Fibroblast of the conjunctiva (primary cell): ENCODE data around the gene PSMD9.
"Not testable (repeated sequence)": the region's sequence is repeated elsewhere in the genome, so short reads cannot be mapped to it uniquely, and the experiment has no call there.

ENCODE experiments used
- DNase-seq: peaks from one replicate; pipeline ENCODE4 v3.0.0-alpha.2; 2010; ENCODE audit warnings: low read depth

PSMD9 gene

GRCh38 chr12:121925358-121925695 lies 36.7 kb downstream of the PSMD9 start:
- DNase-seq = no peak

GRCh38 chr12:121926874-121927706 lies 38.5 kb downstream of the PSMD9 start:
- no peak for DNase-seq

- DNase-seq = no peak
Observed at GRCh38 chr12:121927813-121928212, 39.2 kb downstream of the PSMD9 start.

GRCh38 chr12:121929545-121929944 lies 41.0 kb downstream of the PSMD9 start:
- DNase-seq = not testable (repeated sequence)

DNA sequence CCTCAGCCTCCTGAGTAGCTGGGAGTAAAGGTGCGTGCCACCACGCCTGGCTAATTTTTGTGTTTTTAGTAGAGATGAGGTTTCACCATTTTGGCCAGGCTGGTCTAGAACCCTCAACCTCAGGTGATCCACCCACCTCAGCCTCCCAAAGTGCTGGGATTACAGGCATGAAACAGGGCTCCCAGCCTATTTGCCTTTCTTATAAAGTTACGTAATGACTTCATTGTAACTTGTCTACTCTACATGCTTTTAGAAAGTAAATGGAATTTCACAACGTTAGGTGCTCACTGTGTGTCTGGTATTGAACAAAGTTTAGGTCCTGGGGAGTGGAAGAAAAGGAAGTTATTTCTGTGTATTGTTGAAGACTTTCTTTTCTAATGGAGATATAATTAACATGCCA lies 42.3 kb downstream of the PSMD9 start:
- DNase-seq = no peak

DNA sequence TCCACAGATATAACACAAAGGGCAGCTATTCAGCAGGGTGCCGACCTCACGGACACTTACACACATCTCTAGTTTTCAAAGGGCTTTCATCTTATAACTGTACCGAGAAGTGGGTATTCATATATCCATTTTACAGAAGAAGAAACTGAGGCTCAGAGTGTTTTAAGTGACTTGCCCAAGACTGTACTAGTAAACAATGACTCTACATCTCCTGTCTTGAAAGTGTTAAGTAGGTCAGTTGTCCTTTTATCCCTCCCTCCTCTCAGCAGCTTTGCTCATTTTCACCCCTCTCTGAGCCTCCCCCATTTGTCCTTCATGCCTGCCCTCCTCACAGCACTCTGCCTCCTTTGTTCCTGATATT lies 43.6 kb downstream of the PSMD9 start:
- no peak for DNase-seq

DNA sequence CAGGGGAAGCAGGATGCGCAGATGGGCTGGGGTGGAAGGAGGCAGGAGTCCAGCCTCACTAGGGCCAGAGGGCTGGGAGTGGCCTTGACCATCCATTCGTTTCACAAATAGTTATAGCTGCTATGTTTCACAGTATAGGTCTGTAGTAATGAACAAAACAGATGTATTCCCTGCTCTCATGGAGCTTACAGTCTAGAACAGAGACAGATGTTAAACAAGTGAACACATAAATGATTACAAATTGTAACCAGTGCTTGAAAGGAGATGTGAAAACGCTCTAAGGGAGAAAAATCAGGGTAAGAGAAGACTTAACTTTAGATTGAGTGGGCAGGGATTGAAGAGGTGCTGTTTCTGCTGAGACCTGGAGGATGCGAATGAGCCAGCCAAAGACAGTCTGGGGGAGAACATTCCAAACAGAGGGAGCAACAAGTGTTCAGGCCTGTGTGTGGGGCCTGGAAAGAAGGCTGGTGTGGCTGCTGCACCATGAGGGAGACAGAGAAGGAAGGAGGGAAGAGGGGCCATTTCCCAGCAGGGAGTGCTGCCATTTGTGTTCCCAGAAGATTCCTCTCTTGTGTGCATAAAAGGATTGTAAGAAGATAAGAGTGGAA lies 44.4 kb downstream of the PSMD9 start:
- no peak for DNase-seq

GRCh38 chr12:121933522-121934308 lies 45.1 kb downstream of the PSMD9 start:
- DNase-seq = no peak

- DNase-seq = no peak
Observed at GRCh38 chr12:121934309-121934664, 45.7 kb downstream of the PSMD9 start.

GRCh38 chr12:121937654-121938053 lies 49.1 kb downstream of the PSMD9 start:
- DNase-seq = no peak

GRCh38 chr12:121939186-121939585 lies 50.6 kb downstream of the PSMD9 start:
- no peak for DNase-seq

DNA sequence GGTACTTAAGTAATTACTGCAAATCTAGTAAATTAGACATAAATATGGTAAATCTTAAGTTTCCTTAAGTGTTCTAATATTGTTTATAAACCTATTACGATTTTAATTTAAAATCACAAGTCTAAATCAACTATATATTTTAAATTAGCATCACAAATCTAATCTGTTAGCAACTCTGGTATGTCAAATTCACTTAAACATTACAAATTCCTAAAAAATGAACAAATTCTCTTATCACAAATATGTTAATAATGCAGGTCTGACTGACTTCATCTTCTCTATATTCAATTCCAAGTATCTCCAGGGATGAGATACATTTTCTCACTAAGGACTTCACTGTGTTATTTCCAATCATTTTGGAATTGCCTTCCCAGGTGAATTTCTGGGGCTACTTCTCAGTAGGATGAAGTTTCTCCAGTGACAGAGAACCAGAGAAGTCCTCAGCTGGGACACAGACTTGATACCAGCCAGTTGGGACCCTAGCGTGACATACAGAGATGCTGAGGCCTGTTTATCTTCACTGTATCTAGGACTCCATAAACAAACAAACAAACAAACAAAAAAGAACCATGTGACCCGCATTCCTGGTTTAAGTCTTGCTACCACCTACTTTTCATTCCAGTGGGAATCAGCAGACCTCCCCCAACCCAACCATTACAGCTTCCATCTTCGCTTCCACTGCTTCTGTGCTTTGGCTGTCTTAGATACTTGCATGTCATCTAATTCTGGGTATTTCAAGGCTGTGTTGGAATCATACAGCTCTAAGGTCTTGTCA lies 51.6 kb downstream of the PSMD9 start:
- DNase-seq = no peak

DNA sequence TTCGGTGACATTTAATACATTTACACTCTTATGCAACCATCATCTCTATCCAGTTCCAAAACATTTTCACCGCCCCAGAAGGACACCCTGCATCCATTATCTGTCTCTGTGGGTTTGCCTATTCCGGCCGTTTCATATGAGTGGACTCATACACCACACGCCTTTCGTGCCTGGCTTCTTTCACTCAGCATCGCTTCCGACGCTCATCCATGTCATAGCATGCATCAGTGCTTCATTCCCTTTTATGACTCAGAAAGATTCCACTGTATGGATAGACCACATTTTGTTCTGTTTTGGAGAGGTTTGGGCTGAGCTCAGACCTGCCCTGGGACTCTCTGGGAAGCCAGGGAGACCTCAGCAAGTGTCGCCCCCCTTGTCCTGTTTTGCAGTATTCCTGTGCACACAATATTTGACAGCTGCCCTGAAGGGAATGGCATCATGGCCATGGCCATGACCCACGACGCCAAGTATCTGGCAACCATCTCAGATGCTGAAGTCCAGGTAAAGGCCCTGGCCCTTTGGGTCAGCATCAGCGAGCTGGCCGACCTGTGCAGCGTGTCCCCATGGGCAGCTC lies 53.6 kb downstream of the PSMD9 start:
- DNase-seq = no peak

DNA sequence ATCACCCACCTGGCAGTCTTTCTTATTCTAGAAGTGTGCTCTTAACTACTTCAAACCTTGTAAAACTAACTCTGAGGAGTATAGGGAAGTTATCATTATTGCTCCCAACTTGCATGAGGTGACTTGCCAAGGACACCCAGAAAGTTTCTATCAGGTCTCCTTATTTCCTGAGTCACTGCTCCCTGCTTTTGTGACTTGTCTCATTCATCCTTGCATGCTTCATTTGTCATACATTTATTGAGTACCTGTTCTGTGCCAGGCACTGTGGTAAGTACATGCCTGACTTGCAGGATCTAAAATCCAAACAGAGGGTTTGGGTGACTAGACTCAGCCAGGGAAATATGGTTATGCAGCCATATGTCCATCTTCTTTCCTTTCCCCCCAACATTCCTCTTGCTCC lies 55.3 kb downstream of the PSMD9 start:
- DNase-seq = no peak

GRCh38 chr12:121946313-121947025 lies 57.9 kb downstream of the PSMD9 start:
- no peak for DNase-seq

DNA sequence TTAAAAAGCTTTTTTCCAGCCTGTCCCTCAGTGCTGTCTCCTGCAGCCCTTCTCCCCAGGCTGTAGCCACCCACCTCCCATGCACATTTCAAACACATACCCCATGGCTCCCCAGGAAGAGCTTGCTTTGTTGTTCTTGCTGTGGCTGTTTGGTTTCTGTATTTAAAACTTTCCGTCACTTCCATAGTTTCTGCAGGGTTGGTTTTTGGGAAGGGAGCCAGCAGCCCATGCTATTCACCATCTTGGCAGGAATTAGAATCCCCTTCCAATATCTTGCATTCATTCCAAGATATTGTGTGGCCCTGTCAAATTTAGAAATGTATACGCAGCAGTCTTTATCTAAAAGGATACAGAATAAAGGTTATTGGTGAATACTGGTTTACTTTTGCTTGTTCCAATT lies 59.4 kb downstream of the PSMD9 start:
- DNase-seq = no peak

GRCh38 chr12:121949648-121950397 lies 61.2 kb downstream of the PSMD9 start:
- DNase-seq = peak; percentile 75

DNA sequence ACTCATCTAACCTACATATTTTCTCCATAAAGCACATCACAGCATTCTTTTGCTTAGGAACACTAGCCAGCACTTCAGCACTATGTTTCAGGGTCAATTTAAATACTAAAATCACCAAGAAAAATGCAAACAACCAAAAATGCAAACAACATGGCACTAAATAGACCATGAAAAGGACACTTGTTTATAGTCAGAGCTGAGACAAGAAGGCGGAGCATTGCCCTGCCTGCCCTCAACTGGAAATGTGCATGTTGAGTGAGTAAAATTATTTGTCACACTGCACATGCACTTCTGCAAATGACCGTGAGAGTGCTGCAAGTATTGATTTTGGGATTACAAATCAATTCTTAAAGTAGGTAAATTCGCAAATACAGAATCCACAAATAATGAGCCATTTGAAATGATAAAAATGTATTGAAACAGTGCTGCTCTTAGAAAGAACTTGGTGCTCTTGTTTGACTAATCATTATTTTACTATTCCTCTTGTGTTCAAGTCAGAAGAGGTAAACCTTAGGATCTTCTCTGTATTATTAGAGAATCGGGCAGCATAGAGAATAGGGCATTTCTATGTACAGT lies 64.6 kb downstream of the PSMD9 start:
- no peak for DNase-seq

DNA sequence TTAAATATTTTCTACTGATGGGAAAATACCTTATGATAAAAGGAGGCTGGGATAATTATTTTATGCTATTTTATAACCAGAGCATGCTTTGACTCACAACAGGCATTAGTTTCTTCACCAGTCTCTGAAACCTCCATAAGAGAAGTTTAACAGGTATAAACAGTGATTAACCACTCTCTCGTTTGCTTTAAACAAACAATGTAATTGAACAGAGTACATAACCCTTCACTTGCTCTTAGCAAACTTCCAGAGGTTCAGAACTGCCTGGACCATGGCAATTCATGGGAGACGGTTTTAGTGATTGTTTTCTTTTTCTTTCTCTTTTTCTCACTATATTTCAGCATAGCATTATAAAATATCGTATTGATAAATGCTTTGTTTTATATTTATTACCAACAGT lies 65.1 kb downstream of the PSMD9 start:
- no peak for DNase-seq
